SHP77 treated with DMSO at 0.1 percent for 48 hours (cell line): ENCODE measurements around the gene KIAA0232.

Experiments used
- DNase-seq: peaks from one replicate; lab custom pipeline; 2025; lab: John Stamatoyannopoulos, UW

Gene KIAA0232

GRCh38 chr4:6849691-6850090, 67.2 kb downstream of the KIAA0232 start:
- DNase-seq, result no peak

GRCh38 chr4:6851431-6851830, 68.9 kb downstream of the KIAA0232 start:
- DNase-seq, result no peak

- no peak for DNase-seq
These were observed 69.4 kb downstream of the KIAA0232 start for GRCh38 chr4:6851962-6852361.

- no peak for DNase-seq
These were observed 70.1 kb downstream of the KIAA0232 start for GRCh38 chr4:6852582-6852981.

- DNase-seq, result no peak
These were observed 71.7 kb downstream of the KIAA0232 start for GRCh38 chr4:6854098-6854744.

- peak; percentile 42 for DNase-seq
These were observed 73.3 kb downstream of the KIAA0232 start for GRCh38 chr4:6855692-6856297.

GRCh38 chr4:6856391-6856790, 73.9 kb downstream of the KIAA0232 start:
- no peak for DNase-seq

GRCh38 chr4:6857009-6857882, 74.7 kb downstream of the KIAA0232 start:
- DNase-seq, result no peak

GRCh38 chr4:6858997-6859396, 76.5 kb downstream of the KIAA0232 start:
- no peak for DNase-seq

- DNase-seq, result no peak
These were observed 77.0 kb downstream of the KIAA0232 start for GRCh38 chr4:6859543-6859942.

- no peak for DNase-seq
These were observed 85.9 kb downstream of the KIAA0232 start for GRCh38 chr4:6868386-6868785.

- no peak for DNase-seq
These were observed 87.4 kb downstream of the KIAA0232 start for GRCh38 chr4:6869944-6870343.

GRCh38 chr4:6873291-6873690, 90.8 kb downstream of the KIAA0232 start:
- DNase-seq, result no peak

GRCh38 chr4:6873792-6874461, 91.4 kb downstream of the KIAA0232 start:
- no peak for DNase-seq

GRCh38 chr4:6874981-6875380, 92.5 kb downstream of the KIAA0232 start:
- DNase-seq, result no peak

GRCh38 chr4:6875431-6875831, 92.9 kb downstream of the KIAA0232 start:
- no peak for DNase-seq

GRCh38 chr4:6876440-6876839, 93.9 kb downstream of the KIAA0232 start:
- DNase-seq, result no peak

GRCh38 chr4:6877067-6877466, 94.5 kb downstream of the KIAA0232 start:
- no peak for DNase-seq

GRCh38 chr4:6878451-6879059, 96.0 kb downstream of the KIAA0232 start:
- DNase-seq, result no peak

- DNase-seq, result no peak
These were observed 98.2 kb downstream of the KIAA0232 start for GRCh38 chr4:6880691-6881090.

- no peak for DNase-seq
These were observed 99.4 kb downstream of the KIAA0232 start for GRCh38 chr4:6881908-6882307.

- no peak for DNase-seq
These were observed 101.9 kb downstream of the KIAA0232 start for GRCh38 chr4:6884341-6884870.
